Heart left ventricle (tissue), 13 donors: Measurements from ENCODE around the gene RARRES1.

ENCODE experiments used
- CTCF ChIP-seq, 12 donors: fragments of 200-600 bp; sonication (generic) in 4 of 12; IDR thresholded peaks; one replicate each; pipeline versions ENCODE4 v1.5.0 to v1.8.0; 2018 to 2022; ENCODE audit warnings: antibody characterized with exemption in 12 of 12, mild to moderate bottlenecking in 5 of 12
- POLR2A ChIP-seq, 2 donors: fragments of 450-650 bp; IDR thresholded peaks; one replicate each; pipeline ENCODE4 v1.6.1; 2017; ENCODE audit warnings: antibody characterized with exemption in 2 of 2, mild to moderate bottlenecking in 2 of 2, moderate library complexity in 2 of 2
- donor health status: ischemic (EF 13 %, LVEDD 7.1; RV severe dilation, severe dysfunction).
- donor health status: DM: no; HTN: yes; CAD: no.
- donor health status: DM: no; HTN: no; CAD: no.
- donor health status: ischemic (EF 25% LVEDD 6.9; RV normal size, moderate dysfunction).
- donor health status: ischemic (EF 25% LVEDD 5.7; RV mildly dilated, moderate dysfunction).
- donor health status: ischemic (EF 35%, LVEDD 5.7; RV mildly dilated, moderate dysfunction).
- donor health status: nonischemic (EF 11% LVEDD 7.7; RV severe dilation, severe dysfunction).
- donor health status: DM: yes; HTN: yes; CAD: no.
- donor health status: PGD.
- donor health status: ischemic (EF 29% LVEDD 5.4; RV normal size, mild dysfunction).
- donor health status: nonischemic (EF 23%, LVEDD 6.1; RV moderate dilation, normal function).

- TF ChIP-seq CTCF (IDR thresholded peaks at IDR 0.05) = no peak
- no peak for TF ChIP-seq POLR2A (IDR thresholded peaks at IDR 0.05)
Observed at GRCh38 chr3:158680861-158681260, 51.4 kb downstream of the RARRES1 start.
